Nephron (organoid): ENCODE results near the gene PEBP1.

Experiments used
- H3K27ac Mint-ChIP-seq, 3 experiments: 2 replicates each; pipeline ENCODE4 v1.8.0; 2020; ENCODE audit warnings: mixed read lengths in 3 of 3, mild to moderate bottlenecking in 2 of 3, moderate library complexity in 1 of 3
- H3K27me3 Mint-ChIP-seq: 2 replicates; pipeline ENCODE4 v1.8.0; 2021; ENCODE audit warnings: low read depth, mild to moderate bottlenecking, moderate library complexity, mixed read lengths
- H3K36me3 Mint-ChIP-seq: 2 replicates; pipeline ENCODE4 v1.8.0; 2020; ENCODE audit warnings: low read depth, mixed read lengths
- H3K4me1 Mint-ChIP-seq: 2 replicates; pipeline ENCODE4 v1.8.0; 2020; ENCODE audit warnings: mixed read lengths
- H3K4me3 Mint-ChIP-seq, 3 experiments: 2 replicates each; pipeline ENCODE4 v1.8.0; 2020; ENCODE audit warnings: mild to moderate bottlenecking in 3 of 3, mixed read lengths in 3 of 3, moderate library complexity in 2 of 3
- H3K9me3 Mint-ChIP-seq: 2 replicates; pipeline ENCODE4 v1.8.0; 2020; ENCODE audit warnings: mixed read lengths
- TF ChIP-seq, protein P1 (sequence below), 3 experiments: fragments of 200-600 bp; sonication (generic); IDR thresholded peaks; one replicate each; pipeline ENCODE4 v1.5.0; 2021; ENCODE audit warnings: antibody characterized with exemption in 3 of 3; ENCODE audit not compliant: unreplicated experiment in 3 of 3

Gene PEBP1

DNA sequence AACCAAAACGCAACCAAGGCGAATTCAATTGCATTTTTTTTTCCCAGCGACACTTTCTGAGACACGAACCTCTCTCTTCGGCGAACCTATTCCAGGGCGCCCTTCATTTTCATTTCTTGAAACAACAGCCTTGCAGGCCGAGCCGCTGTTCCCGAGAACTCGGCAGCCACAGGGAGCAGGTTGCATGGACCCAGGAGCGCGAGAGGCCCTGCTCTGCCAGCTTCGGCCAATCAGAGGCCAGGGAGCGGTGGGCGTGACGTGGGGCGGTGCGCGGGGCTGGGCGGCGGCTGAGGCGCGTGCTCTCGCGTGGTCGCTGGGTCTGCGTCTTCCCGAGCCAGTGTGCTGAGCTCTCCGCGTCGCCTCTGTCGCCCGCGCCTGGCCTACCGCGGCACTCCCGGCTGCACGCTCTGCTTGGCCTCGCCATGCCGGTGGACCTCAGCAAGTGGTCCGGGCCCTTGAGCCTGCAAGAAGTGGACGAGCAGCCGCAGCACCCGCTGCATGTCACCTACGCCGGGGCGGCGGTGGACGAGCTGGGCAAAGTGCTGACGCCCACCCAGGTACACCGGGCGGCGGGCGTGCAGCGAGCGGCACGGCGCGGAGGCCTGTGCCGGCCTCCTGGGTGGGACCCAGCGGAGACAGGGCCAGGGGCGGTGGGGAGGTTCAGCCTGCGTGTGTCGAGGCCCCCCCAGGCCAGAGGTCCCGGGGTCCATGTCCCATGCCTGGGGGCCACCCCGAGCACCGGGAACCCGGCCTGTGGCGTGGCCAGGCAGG, at the start of gene PEBP1:
Gene PEBP1 (plus strand): TSS at position 337 of the 771 bp plus-strand sequence. CDS start 86 bp downstream, at position 423.
- Mint-ChIP-seq H3K4me3 (peak within 1 kb of the TSS; percentile 98), H3K27me3 (no peaks in the 10 kb centered on the region), H3K9me3 (no peaks in the 10 kb centered on the region), H3K27ac (peak within 1 kb of the TSS; percentile 73 to 93 (median 89)), H3K36me3 (peaks cover 23% of the 10 kb centered on the region), H3K4me1 (peaks cover 16% of the 10 kb centered on the region)
- TF ChIP-seq, protein P1, sequence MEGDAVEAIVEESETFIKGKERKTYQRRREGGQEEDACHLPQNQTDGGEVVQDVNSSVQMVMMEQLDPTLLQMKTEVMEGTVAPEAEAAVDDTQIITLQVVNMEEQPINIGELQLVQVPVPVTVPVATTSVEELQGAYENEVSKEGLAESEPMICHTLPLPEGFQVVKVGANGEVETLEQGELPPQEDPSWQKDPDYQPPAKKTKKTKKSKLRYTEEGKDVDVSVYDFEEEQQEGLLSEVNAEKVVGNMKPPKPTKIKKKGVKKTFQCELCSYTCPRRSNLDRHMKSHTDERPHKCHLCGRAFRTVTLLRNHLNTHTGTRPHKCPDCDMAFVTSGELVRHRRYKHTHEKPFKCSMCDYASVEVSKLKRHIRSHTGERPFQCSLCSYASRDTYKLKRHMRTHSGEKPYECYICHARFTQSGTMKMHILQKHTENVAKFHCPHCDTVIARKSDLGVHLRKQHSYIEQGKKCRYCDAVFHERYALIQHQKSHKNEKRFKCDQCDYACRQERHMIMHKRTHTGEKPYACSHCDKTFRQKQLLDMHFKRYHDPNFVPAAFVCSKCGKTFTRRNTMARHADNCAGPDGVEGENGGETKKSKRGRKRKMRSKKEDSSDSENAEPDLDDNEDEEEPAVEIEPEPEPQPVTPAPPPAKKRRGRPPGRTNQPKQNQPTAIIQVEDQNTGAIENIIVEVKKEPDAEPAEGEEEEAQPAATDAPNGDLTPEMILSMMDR (IDR thresholded peaks at IDR 0.05; ENCODE audit: unreplicated experiment in 3 of 3), result no peak

DNA sequence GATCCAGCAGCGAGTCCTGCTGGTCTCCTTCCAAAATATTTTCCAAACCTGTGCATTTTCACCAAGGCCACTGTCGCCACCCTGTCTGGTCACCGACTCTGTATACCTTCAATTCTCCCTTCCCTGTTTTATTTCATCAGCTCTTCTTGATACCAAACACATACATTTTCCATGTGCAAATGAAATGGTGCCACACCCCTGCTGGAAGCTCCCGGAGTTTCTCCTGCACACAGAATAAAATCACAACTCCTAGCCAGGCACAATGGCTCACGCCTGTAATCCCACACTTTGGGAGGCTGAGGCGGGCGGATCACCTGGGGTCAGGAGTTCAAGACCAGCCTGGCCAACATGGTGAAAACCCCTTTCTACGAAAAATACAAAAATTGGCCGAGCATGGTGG, 46.1 kb upstream of the PEBP1 start:
- H3K27ac Mint-ChIP-seq, result no peak overlapping the region

DNA sequence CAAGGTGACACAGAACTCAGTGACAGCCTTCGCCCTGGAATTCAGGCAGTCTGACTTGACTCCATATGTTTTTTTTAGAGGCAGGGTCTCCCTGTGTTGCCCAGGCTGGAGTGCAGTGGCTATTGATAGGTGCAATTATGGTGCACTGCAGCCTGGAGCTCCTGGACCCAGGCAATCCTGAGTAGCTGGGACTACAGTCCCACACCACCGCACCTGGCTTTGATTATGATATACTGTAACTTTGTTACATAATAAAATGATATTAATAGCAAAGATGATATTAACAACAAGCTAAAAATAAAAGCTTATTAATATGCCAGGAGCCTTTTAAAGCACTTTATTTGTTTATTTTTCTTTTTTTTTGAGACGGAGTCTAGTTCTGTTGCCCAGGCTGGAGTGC, 41.9 kb upstream of the PEBP1 start:
- no peak overlapping the region for H3K27ac Mint-ChIP-seq
- no peak overlapping the region for H3K4me3 Mint-ChIP-seq
- H3K4me1 Mint-ChIP-seq, result no peaks in the 10 kb centered on the region
- TF ChIP-seq, protein P1 (IDR thresholded peaks at IDR 0.05; ENCODE audit: unreplicated experiment in 3 of 3), result no peak
- no peaks in the 10 kb centered on the region for H3K36me3 Mint-ChIP-seq
- H3K9me3 Mint-ChIP-seq, result no peaks in the 10 kb centered on the region
- H3K27me3 Mint-ChIP-seq, result peaks cover 3% of the 10 kb centered on the region

More for the DNA sequence above, 46.1 kb upstream of the PEBP1 start:
- no peaks in the 10 kb centered on the region for H3K27me3 Mint-ChIP-seq
- no peaks in the 10 kb centered on the region for H3K4me1 Mint-ChIP-seq
- H3K9me3 Mint-ChIP-seq, result no peaks in the 10 kb centered on the region
- TF ChIP-seq, protein P1 (IDR thresholded peaks at IDR 0.05; ENCODE audit: unreplicated experiment in 3 of 3), result no peak
- no peak overlapping the region for H3K4me3 Mint-ChIP-seq
- no peaks in the 10 kb centered on the region for H3K36me3 Mint-ChIP-seq

DNA sequence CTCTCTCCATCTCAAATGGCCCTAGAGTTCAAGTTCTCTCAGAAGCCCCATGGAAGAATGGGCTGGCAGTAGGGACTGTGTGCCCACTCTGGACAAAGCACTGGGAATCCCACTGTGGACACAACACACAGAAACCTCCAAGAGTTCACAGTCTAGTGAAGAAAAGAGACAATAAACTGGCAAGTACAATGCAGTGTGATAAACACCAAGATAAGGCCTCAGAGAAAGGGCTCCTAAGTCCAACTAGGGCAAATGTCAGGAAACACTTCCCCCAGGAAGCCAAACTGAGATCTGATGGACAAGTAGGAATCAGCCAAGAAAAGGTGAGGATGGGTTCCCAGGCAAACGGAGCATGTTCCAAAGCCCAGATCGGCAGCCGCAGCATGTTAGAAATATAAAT, 37.5 kb upstream of the PEBP1 start:
- H3K27me3 Mint-ChIP-seq, result peaks cover 19% of the 10 kb centered on the region
- no peak overlapping the region for H3K27ac Mint-ChIP-seq
- TF ChIP-seq, protein P1 (IDR thresholded peaks at IDR 0.05; ENCODE audit: unreplicated experiment in 3 of 3), result no peak
- H3K9me3 Mint-ChIP-seq, result no peaks in the 10 kb centered on the region
- no peaks in the 10 kb centered on the region for H3K36me3 Mint-ChIP-seq
- peaks cover 5% of the 10 kb centered on the region for H3K4me1 Mint-ChIP-seq
- no peak overlapping the region for H3K4me3 Mint-ChIP-seq

DNA sequence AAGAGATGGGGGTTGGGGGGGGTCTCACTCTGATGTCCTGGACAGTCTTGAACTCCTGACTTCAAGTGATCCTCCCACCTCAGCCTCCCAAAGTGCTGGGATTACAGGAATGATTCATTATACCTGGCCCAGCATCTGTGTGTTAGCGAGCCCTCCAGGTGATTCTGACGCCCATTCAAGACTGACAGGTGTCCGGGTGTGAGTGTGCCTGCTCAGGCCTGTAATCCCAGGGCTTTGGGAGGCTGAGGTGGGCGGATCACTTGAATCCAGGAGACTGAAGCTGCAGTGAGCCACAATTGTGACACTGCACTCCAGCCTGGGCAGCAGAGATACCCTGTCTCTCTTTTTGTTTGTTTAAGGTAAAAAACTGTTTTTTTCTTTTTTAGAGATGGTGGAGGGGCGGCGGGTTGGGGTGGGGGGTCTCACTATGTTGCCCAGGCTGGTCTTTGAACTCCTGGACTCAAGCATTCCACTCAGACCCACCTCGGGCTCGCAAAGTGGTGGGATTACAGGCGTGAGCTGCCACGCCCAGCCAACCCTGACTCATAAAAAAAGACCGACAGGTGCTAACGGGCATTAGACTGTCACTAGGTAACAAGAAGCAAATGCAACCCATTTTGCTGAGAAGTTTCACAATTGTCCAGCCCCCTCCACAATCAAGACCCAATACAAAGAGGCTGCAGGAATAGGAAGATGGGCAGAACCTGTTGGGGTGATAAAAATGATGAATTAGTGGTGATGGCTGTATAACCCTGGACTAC, 36.8 kb upstream of the PEBP1 start:
- peaks cover 5% of the 10 kb centered on the region for H3K4me1 Mint-ChIP-seq
- H3K36me3 Mint-ChIP-seq, result no peaks in the 10 kb centered on the region
- peaks cover 20% of the 10 kb centered on the region for H3K27me3 Mint-ChIP-seq
- no peaks in the 10 kb centered on the region for H3K9me3 Mint-ChIP-seq
- no peak overlapping the region for H3K4me3 Mint-ChIP-seq
- H3K27ac Mint-ChIP-seq, result no peak overlapping the region
- TF ChIP-seq, protein P1 (IDR thresholded peaks at IDR 0.05; ENCODE audit: unreplicated experiment in 3 of 3), result no peak
